Measurements from ENCODE around the gene FHIT.

FHIT gene

DNA sequence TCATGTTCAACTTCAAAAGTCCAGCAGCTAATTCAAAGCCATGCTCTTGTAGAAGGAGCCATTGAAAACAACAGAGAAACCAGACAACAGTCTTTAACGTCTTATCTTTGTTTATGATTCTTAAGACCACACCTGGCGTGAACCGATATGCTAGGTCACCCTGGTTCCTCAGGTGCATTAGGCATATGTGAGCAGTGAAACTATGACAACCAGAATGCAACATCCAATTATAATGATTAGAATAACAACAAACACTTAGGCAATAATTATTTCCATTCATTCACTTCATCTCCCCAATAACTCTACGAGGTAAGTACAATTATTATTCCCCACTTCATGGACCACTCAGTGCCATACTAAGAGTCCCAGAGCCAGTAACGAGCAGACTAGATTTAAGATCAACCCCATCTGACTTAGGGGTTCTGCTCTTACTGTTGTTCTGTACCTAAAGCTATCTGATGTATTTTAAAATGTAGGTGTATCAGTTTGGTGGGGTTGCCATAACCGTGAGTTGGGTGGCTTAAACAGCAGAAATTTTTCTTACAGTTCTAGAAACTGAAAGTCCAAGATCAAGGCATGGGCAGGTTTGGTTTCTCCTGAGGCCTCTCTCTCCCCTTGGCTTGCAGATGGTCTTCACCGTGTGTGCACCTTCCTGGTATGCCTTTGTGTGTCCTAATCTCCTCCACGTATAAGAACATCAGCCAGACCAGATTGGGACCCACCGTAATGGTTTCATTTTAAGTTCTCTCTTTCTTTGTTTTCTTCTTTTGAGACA lies 1203.6 kb downstream of the FHIT start:
- H3K4me3 ChIP-seq (ENCODE audit: low read depth, low read length) = no peak overlapping the region
- TF ChIP-seq, protein P1, sequence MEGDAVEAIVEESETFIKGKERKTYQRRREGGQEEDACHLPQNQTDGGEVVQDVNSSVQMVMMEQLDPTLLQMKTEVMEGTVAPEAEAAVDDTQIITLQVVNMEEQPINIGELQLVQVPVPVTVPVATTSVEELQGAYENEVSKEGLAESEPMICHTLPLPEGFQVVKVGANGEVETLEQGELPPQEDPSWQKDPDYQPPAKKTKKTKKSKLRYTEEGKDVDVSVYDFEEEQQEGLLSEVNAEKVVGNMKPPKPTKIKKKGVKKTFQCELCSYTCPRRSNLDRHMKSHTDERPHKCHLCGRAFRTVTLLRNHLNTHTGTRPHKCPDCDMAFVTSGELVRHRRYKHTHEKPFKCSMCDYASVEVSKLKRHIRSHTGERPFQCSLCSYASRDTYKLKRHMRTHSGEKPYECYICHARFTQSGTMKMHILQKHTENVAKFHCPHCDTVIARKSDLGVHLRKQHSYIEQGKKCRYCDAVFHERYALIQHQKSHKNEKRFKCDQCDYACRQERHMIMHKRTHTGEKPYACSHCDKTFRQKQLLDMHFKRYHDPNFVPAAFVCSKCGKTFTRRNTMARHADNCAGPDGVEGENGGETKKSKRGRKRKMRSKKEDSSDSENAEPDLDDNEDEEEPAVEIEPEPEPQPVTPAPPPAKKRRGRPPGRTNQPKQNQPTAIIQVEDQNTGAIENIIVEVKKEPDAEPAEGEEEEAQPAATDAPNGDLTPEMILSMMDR (IDR thresholded peaks at IDR 0.05; ENCODE audit: low read depth, low read length) = no peak

DNA sequence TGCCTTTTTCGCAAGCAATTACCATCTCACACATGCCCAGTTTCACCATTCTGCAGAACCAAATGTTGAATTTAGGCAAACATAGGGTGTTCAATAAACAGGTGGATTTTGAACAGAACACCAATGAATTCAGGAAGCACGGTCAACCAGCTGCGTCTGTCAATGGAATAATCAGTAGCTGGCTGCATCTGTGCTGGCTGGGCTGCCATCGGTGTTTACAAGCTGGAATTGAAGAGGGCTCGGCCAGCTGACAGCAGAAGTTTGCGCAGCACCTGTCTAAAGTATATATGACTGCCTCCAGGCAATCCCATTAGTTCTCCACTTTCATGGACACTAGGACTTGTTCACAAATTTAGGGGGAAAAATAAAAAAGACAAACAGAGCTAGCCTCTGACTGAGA lies 1205.0 kb downstream of the FHIT start:
- TF ChIP-seq, protein P1 (IDR thresholded peaks at IDR 0.05; ENCODE audit: low read depth, low read length) = no peak
- H3K4me3 ChIP-seq (ENCODE audit: low read depth, low read length) = no peak overlapping the region

DNA sequence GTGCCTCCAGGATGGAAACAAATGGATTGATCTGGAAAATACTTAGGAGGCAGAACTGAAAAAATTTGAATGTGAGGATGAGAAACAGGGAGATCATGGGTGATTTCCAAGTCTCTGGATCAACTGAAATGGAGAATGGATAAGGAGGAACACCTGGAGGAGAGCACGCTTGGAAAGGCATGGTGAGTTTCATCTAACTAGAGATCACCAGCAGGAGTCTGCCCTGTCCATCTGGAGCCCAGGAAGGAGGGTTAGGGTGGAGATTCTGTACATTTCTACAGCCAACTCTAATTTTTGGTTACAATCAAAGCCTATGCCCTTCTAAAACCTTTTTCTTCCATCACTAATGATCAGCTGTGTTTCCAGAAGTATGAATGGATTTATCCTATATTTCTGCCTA lies 1205.6 kb downstream of the FHIT start:
- no peak overlapping the region for H3K4me3 ChIP-seq (ENCODE audit: low read depth, low read length)
- TF ChIP-seq, protein P1 (IDR thresholded peaks at IDR 0.05; ENCODE audit: low read depth, low read length) = no peak

DNA sequence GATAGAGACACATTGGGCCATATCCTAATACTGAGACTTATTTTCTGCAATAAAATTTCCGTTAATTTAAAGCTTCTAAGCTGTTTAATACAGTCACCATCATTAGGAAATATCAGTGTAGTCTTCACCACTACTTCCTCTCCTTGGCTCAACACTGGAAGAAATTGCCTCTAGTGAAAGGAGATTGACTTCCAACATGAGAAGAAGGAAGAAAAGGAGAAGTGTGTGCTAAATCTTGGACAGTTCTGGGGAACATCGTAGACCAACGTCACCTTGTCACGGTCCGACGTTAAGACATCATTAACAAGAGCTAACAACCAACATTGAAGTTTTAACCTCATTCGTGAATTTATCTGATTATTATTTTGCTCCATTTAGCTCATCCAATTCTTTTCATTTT lies 1214.4 kb downstream of the FHIT start:
- TF ChIP-seq, protein P1 (IDR thresholded peaks at IDR 0.05; ENCODE audit: low read depth, low read length) = no peak
- no peak overlapping the region for H3K4me3 ChIP-seq (ENCODE audit: low read depth, low read length)

DNA sequence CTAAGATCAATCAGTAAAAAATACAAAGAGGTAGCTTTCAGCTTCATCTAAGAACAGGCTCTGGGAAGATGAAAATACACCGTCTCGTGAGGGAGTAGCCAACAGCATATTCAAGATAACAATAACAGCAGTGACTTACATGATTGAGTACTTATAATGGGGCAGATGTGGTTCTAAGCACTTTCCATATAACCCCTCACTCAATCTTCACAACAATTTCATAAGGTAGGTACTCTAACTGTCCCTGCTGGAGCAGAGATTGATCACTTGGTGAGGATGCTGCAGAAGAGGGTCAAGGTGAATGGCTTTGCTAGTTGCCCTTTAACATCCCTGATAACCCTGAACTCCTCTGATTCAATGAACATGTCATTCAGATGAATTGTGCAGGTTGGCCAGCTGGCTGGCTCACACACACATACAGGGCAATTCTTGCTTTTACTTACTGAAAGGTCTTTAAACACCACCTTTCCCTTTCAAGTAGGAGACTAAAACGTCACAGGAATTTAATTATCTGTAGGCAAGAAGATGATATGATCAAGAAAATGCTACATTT lies 1217.3 kb downstream of the FHIT start:
- TF ChIP-seq, protein P1 (IDR thresholded peaks at IDR 0.05; ENCODE audit: low read depth, low read length) = no peak
- H3K4me3 ChIP-seq (ENCODE audit: low read depth, low read length) = no peak overlapping the region

DNA sequence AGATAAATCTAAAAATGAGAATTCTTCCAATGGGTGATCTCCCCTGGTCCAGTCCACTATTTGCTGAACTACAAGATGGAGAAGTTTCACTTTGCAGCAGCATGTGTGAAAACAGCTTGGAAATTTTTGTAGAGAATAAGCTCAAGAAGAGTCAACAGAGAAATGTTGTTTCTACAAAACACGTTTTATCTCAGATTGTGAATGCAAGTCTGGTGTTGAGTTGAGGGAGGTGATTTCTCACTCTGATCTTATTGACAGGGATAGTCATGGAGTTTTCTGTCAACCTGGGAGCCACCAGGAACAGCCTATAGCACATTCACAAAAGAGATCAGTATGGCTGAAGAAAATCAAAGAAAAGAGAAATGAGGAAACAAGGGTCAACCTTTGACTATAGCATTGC lies 1220.3 kb downstream of the FHIT start:
- TF ChIP-seq, protein P1 (IDR thresholded peaks at IDR 0.05; ENCODE audit: low read depth, low read length) = no peak
- H3K4me3 ChIP-seq (ENCODE audit: low read depth, low read length) = no peak overlapping the region

DNA sequence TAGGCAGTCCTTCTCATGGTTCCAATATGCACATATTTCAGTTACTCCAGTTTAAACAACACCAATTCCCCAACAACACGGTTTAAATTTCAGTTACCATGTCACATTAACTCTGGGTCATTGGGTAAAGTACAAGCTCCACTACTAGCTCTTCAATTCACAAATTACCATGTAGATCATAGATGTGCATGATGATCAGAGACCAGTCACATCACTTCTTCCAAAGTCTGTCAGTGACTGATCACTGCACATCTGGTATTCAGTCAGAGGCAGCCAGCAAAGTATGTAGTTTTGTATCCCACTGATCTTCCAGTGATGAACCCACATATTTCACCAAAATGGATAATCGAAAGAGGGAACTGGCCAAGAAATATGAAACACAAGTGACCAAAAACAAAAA lies 1223.0 kb downstream of the FHIT start:
- no peak overlapping the region for H3K4me3 ChIP-seq (ENCODE audit: low read depth, low read length)
- TF ChIP-seq, protein P1 (IDR thresholded peaks at IDR 0.05; ENCODE audit: low read depth, low read length) = no peak
